IPS-20b (cell line): Measurements from ENCODE around the gene PRMT3.
"Not testable (repeated sequence)": the region's sequence is repeated elsewhere in the genome, so short reads cannot be mapped to it uniquely, and the experiment has no call there.

ENCODE experiments used
- H3K27ac ChIP-seq: one replicate; pipeline ENCODE4 v1.5.1; 2013; ENCODE audit warnings: low read length
- H3K27me3 ChIP-seq: 2 replicates; pipeline ENCODE4 v1.6.1; 2013; ENCODE audit warnings: mild to moderate bottlenecking, low read length, inconsistent platforms; ENCODE audit not compliant: insufficient read depth
- H3K36me3 ChIP-seq: 2 replicates; pipeline ENCODE4 v1.6.1; 2013; ENCODE audit warnings: low read depth, mild to moderate bottlenecking, inconsistent platforms, low read length, moderate library complexity; ENCODE audit not compliant: insufficient read depth
- H3K4me1 ChIP-seq: 2 replicates; pipeline ENCODE4 v1.6.1; 2013; ENCODE audit warnings: mild to moderate bottlenecking, control low read depth, inconsistent platforms, low read length, moderate library complexity; ENCODE audit not compliant: insufficient read depth
- H3K4me3 ChIP-seq: 2 replicates; pipeline ENCODE4 v1.5.1; 2013; ENCODE audit warnings: mild to moderate bottlenecking, low read length, inconsistent platforms
- H3K9ac ChIP-seq: 2 replicates; pipeline ENCODE4 v1.6.1; 2013; ENCODE audit warnings: low read depth, mild to moderate bottlenecking, inconsistent platforms, low read length, moderate library complexity
- H3K9me3 ChIP-seq: 2 replicates; pipeline ENCODE4 v1.6.1; 2013; ENCODE audit warnings: mild to moderate bottlenecking, low read depth, low read length, inconsistent platforms; ENCODE audit not compliant: insufficient read depth

The PRMT3 gene

DNA sequence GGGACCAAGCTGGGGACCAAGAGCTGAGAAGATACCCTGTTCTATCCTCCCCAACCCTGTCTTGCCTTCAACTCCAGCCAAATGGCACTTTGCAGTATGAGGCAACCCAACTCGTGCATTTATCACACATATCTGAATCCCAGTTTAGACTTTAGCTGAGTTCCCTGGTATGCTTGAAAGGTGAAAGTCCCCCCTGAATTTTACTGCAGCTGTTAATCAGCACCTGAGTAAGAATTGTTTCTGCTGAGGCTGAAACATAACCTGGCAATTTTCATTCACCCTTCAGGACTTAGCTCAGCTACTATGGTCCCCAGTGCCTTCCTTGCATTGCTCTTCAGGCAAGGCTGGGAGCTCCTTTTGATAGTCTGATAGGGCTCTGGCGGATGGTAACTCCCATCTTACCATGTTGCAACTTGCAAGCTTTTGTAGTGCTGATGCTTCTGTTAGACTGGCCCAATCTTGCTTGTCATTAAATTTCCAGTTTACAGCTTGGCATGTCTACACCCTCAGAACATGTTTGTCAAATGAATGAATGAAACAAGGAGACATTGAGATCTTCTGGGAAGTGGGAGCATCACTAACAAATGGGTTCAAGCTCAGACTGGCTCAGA, 147.9 kb downstream of the PRMT3 start:
- H3K27ac ChIP-seq = no peak overlapping the region
- H3K9me3 ChIP-seq = peaks cover 13% of the 10 kb centered on the region
- no peak overlapping the region for H3K9ac ChIP-seq
- H3K36me3 ChIP-seq = no peaks in the 10 kb centered on the region
- H3K4me1 ChIP-seq = no peaks in the 10 kb centered on the region
- no peaks in the 10 kb centered on the region for H3K27me3 ChIP-seq
- no peak overlapping the region for H3K4me3 ChIP-seq

DNA sequence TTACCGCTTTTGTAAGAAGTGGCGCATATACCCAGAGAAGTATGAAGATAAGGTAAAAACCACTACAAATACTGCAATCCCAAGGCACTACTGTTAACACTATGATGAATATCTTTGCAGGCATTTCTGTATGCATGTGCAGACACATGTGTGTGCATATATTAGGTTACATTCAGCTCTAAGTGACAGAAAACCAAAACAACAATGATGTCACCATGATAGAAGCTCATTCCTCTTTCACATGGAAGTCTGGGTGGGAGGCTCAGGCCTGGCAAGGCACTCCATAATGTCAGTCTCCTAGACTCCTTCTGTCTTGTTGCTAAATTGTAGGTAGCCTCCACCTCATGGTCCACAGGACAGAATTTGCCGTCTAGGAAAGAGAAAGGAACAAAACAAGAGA, 148.8 kb downstream of the PRMT3 start:
- no peaks in the 10 kb centered on the region; the same call in 1 of the 2 replicates for H3K4me1 ChIP-seq
- H3K36me3 ChIP-seq = no peaks in the 10 kb centered on the region
- H3K9ac ChIP-seq = no peak overlapping the region
- H3K4me3 ChIP-seq = no peak overlapping the region
- H3K27ac ChIP-seq = no peak overlapping the region
- H3K9me3 ChIP-seq = peaks cover 13% of the 10 kb centered on the region
- no peaks in the 10 kb centered on the region for H3K27me3 ChIP-seq

GRCh38 chr11:20536784-20537183, 149.3 kb downstream of the PRMT3 start:
- no peaks in the 10 kb centered on the region; the same call in 1 of the 2 replicates for H3K4me1 ChIP-seq
- peaks cover 13% of the 10 kb centered on the region for H3K9me3 ChIP-seq
- no peak overlapping the region for H3K4me3 ChIP-seq
- H3K9ac ChIP-seq = no peak overlapping the region
- H3K27me3 ChIP-seq = no peaks in the 10 kb centered on the region
- no peak overlapping the region for H3K27ac ChIP-seq
- no peaks in the 10 kb centered on the region for H3K36me3 ChIP-seq

- H3K9me3 ChIP-seq = peaks cover 13% of the 10 kb centered on the region
- H3K27ac ChIP-seq = no peak overlapping the region
- no peaks in the 10 kb centered on the region for H3K36me3 ChIP-seq
Measured at GRCh38 chr11:20541503-20541902, 154.0 kb downstream of the PRMT3 start.

DNA sequence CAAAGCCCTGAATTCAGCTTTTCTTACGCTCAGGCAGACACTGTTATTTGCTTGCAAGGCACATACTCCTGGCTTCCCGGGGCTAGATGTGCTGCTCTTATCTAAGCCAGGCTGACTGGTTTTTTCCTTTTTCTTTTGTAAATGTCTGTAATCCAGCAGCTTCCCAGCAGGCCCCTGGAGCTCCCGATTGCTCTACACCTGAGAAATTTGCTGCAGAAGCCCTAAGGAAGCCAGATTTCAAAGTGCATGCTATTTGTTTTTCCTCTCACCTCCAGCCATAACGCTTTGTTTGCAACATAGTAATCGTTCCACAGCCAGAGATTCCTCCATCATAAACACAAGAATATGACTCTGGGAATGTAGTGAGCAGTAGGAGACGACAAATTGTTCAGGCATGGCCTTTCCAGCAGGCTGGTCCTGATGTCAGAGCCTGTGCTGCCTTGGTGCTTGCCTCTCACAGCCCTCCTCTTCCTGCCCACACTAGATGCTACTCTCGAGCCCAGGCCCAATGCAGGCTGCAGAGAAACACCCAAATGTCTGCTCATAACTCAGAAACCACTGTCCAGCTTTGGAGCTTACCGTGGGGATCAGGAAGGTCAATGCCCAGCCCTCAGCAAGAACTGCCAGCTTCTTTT, 157.2 kb downstream of the PRMT3 start:
- Histone ChIP-seq H3K36me3 (no peaks in the 10 kb centered on the region), H3K27ac (no peak overlapping the region), H3K4me1 (peaks cover 10% of the 10 kb centered on the region; the same call in 1 of the 2 replicates), H3K4me3 (0 out of 2 replicates have a peak overlapping the region, but pooled peaks have one; percentile 19), H3K9me3 (peaks cover 2% of the 10 kb centered on the region; the same call in 1 of the 2 replicates), H3K9ac (peak overlapping the region; percentile 34; the same call in 1 of the 2 replicates), H3K27me3 (no peaks in the 10 kb centered on the region)

More at GRCh38 chr11:20541503-20541902, 154.0 kb downstream of the PRMT3 start:
- peaks cover 10% of the 10 kb centered on the region; the same call in 1 of the 2 replicates for H3K4me1 ChIP-seq
- no peak overlapping the region for H3K4me3 ChIP-seq
- H3K9ac ChIP-seq = no peak overlapping the region
- no peaks in the 10 kb centered on the region for H3K27me3 ChIP-seq

GRCh38 chr11:20547411-20547810, 159.9 kb downstream of the PRMT3 start:
- Histone ChIP-seq H3K4me3 (no peak overlapping the region), H3K27me3 (no peaks in the 10 kb centered on the region), H3K9me3 (no peaks in the 10 kb centered on the region; the same call in 1 of the 2 replicates), H3K9ac (no peak overlapping the region), H3K4me1 (peaks cover 10% of the 10 kb centered on the region; the same call in 1 of the 2 replicates), H3K36me3 (no peaks in the 10 kb centered on the region), H3K27ac (no peak overlapping the region)

DNA sequence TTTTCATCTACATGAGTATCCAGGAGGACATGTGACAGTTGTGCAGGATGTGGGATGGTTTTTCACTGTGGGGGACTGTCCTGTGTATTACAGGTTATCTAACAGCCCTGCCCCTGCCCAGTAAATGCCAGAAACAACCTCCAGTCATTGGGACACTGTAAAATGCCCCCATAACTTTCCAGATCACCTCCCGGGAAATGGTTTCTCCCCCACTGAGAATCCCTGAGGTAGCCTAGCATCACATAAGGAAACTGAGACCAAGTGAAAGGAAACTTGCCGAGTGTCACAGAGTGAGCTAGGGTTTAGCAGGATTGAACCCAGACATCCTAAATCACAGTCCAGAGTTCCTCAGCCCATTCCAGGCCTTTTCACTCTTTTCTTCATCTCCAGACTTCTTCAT, 163.6 kb downstream of the PRMT3 start:
- H3K4me3 ChIP-seq = no peak overlapping the region
- H3K9me3 ChIP-seq = peaks cover 8% of the 10 kb centered on the region
- no peak overlapping the region for H3K9ac ChIP-seq
- H3K27ac ChIP-seq = no peak overlapping the region
- no peaks in the 10 kb centered on the region for H3K4me1 ChIP-seq
- no peaks in the 10 kb centered on the region for H3K36me3 ChIP-seq
- no peaks in the 10 kb centered on the region for H3K27me3 ChIP-seq

GRCh38 chr11:20555783-20556182, 168.3 kb downstream of the PRMT3 start:
- Histone ChIP-seq H3K9ac (no peak overlapping the region), H3K27ac (no peak overlapping the region), H3K9me3 (peaks cover 8% of the 10 kb centered on the region), H3K4me3 (no peak overlapping the region), H3K27me3 (no peaks in the 10 kb centered on the region), H3K4me1 (no peaks in the 10 kb centered on the region), H3K36me3 (no peaks in the 10 kb centered on the region)

- H3K36me3 ChIP-seq, H3K27ac ChIP-seq, H3K9ac ChIP-seq, H3K4me3 ChIP-seq, H3K4me1 ChIP-seq, H3K9me3 ChIP-seq, H3K27me3 ChIP-seq: not testable (repeated sequence)
Measured at GRCh38 chr11:20556396-20556795, 168.9 kb downstream of the PRMT3 start.

DNA sequence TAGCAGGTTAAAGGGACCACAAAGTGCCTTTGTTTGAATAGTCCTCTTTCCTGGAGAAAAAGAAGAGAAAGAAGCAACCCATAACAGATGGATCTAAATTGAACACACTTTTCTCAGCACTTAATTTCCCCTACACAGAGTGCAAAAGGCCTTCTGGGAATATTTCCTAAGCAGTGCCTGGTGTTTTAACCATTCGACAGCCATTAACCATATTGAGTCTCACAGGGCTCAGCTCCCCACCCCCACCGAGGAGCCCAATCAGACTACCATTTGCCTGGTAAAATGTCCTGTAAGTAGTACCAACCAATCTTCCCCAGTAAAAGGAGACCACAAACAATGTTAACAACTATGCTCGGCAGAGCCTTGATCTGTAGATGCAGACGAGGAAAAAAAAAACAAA, 171.2 kb downstream of the PRMT3 start:
- peaks cover 8% of the 10 kb centered on the region for H3K9me3 ChIP-seq
- no peaks in the 10 kb centered on the region for H3K36me3 ChIP-seq
- H3K4me1 ChIP-seq = no peaks in the 10 kb centered on the region
- H3K9ac ChIP-seq = no peak overlapping the region
- H3K27ac ChIP-seq = no peak overlapping the region
- H3K27me3 ChIP-seq = no peaks in the 10 kb centered on the region
- H3K4me3 ChIP-seq = no peak overlapping the region
